ENCODE data around the gene LCP1. TPM values are rescaled to one million over a fixed set of nuclear protein-coding genes. Genes with fewer than 3 reads are reported as not detected.

Gene LCP1
- total RNA-seq, 1 donor: 44.9 TPM

GRCh38 chr13:46134494-46134893 lies 47.5 kb downstream of the LCP1 start:
- DNase-seq (ENCODE audit: low read depth): no peak
- TF ChIP-seq CTCF (IDR thresholded peaks at IDR 0.05; ENCODE audit: insufficient read depth, low read depth, low read length): no peak

GRCh38 chr13:46132109-46132508 lies 49.9 kb downstream of the LCP1 start:
- no peak for DNase-seq (ENCODE audit: low read depth)
- no peak overlapping the region for H3K4me3 ChIP-seq (ENCODE audit: low read depth, low read length)
- TF ChIP-seq CTCF (IDR thresholded peaks at IDR 0.05; ENCODE audit: insufficient read depth, low read depth, low read length): no peak

More at GRCh38 chr13:46134494-46134893, 47.5 kb downstream of the LCP1 start:
- H3K4me3 ChIP-seq (ENCODE audit: low read depth, low read length): no peak overlapping the region

GRCh38 chr13:46131705-46132104 lies 50.3 kb downstream of the LCP1 start:
- no peak overlapping the region for H3K4me3 ChIP-seq (ENCODE audit: low read depth, low read length)
- no peak for TF ChIP-seq CTCF (IDR thresholded peaks at IDR 0.05; ENCODE audit: insufficient read depth, low read depth, low read length)
- no peak for DNase-seq (ENCODE audit: low read depth)

- DNase-seq (ENCODE audit: low read depth): no peak
- no peak for TF ChIP-seq CTCF (IDR thresholded peaks at IDR 0.05; ENCODE audit: insufficient read depth, low read depth, low read length)
- no peak overlapping the region for H3K4me3 ChIP-seq (ENCODE audit: low read depth, low read length)
Measured at GRCh38 chr13:46129955-46130618, 51.9 kb downstream of the LCP1 start.

- DNase-seq (ENCODE audit: low read depth): no peak
- no peak overlapping the region for H3K4me3 ChIP-seq (ENCODE audit: low read depth, low read length)
- no peak for TF ChIP-seq CTCF (IDR thresholded peaks at IDR 0.05; ENCODE audit: insufficient read depth, low read depth, low read length)
Measured at GRCh38 chr13:46129124-46129523, 52.9 kb downstream of the LCP1 start.

GRCh38 chr13:46127358-46128023 lies 54.5 kb downstream of the LCP1 start:
- H3K4me3 ChIP-seq (ENCODE audit: low read depth, low read length): no peak overlapping the region
- no peak for DNase-seq (ENCODE audit: low read depth)
- TF ChIP-seq CTCF (IDR thresholded peaks at IDR 0.05; ENCODE audit: insufficient read depth, low read depth, low read length): no peak
